ENCODE data around the gene WASL.
"Not testable (repeated sequence)": the region's sequence is repeated elsewhere in the genome, so short reads cannot be mapped to it uniquely, and the experiment has no call there.

WASL gene

GRCh38 chr7:123768493-123768892, 19.7 kb upstream of the WASL start:
- no peak for DNase-seq

GRCh38 chr7:123763191-123763661, 14.4 kb upstream of the WASL start:
- no peak for DNase-seq

- no peak for DNase-seq
Observed at GRCh38 chr7:123761729-123762128, 12.9 kb upstream of the WASL start.

GRCh38 chr7:123757095-123757494, 8.3 kb upstream of the WASL start:
- DNase-seq: no peak

GRCh38 chr7:123755338-123755737, 6.5 kb upstream of the WASL start:
- DNase-seq: no peak

GRCh38 chr7:123754271-123754871, 5.6 kb upstream of the WASL start:
- no peak for DNase-seq

DNA sequence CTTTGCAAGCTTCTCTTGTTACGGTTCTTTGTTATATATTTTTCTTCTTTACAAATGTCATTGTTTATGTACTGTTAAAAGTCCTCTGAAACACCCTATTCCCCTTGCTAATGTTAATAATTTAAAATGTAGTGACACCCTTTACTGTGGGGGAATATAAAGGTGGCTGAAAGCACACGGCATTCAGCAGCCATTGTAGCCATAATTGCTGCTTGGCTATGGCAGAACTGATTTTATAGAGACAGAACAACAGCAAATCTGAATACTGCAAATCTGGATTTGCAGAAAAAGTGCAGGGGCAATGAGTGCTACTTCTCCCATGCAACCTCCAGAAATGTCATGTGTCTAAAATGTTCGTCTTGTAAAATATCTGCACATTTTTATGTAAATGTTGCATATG, 3.7 kb upstream of the WASL start:
- DNase-seq: no peak

- DNase-seq: no peak
Observed at GRCh38 chr7:123751821-123752220, 3.0 kb upstream of the WASL start.

- DNase-seq: no peak
Observed at GRCh38 chr7:123750389-123751230, 1.8 kb upstream of the WASL start.

DNA sequence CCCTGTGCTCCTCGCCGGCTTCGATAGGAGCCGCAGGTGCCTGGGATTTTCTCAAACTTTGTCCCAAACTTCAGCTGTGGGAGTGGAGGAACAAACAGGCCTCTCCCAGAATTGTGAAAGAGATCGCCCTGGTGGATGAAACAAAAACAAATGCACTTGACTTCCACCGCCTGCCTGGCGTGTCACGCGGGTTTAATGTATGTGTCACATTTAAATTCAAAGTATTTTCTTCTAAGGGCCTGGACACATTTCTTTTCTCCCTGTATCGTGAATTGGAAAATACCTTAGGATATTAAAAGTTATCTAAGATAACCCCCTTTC, 694 bp upstream of the WASL start:
- DNase-seq: peak; percentile 72

GRCh38 chr7:123748171-123748733, 551 bp downstream of the WASL start:
- DNase-seq: peak; percentile 50

DNA sequence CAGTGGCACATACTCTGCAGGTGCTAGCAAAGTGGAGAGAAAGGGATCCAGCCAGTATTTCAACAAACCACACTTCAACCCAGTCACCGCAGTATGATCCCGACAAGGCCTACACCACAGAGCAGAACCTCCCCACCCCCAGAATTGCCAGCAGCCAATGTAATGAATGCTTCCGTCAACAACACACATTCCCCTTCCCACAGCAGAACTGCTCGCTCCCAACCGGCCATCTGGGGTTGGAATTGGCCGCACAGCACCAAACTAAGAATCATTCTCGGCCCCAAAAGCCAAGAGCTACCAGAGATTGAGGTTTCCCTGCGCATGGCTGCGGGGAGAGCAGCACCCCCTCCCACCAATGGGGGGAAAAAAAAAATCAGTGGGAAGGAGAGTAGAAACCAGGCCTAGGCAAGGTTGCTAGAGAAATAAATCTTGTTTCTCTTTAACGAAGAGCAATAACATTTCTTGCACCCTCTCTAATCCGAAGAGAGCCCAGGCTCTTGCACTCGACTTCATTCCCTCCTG, 1.1 kb downstream of the WASL start:
- peak; percentile 72 for DNase-seq

GRCh38 chr7:123746931-123747488, 1.8 kb downstream of the WASL start:
- DNase-seq: no peak

GRCh38 chr7:123746055-123746454, 2.7 kb downstream of the WASL start:
- no peak for DNase-seq

DNA sequence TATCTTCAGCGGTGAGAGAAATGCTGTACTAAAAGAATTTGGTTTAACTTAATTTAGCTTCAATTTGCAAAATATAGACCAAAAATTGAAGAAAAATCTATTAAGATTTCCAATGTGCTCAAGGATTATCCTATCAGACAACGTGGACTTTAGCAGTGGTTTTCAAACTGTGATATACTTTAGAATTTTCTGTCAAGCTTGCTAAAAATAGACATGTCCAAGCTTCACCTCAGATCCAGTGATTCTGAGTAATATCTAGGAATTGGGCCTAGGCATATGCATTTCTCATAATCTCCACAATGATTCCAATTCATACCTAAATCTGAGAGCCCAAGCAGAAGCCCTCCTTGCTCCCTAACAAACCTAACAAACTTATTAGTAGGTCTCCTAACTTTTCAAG, 3.4 kb downstream of the WASL start:
- no peak for DNase-seq

DNA sequence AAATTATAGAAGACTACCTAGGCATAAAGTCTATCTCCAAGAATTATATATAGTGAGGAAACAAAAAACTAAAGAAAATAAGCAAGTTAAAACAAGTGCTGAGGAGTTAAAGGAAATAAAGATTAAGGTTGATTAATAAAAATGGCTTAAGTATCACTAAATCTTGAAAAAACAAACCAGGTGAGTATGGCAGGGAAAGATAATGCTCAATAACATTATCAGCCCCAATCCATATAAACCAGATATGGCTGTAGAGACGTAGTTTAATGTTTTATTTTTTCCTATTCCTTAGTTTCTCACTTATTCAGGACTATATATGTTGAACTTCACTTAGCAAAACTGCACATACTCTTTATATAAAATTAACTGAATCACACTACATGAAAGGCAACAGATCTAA, 4.4 kb downstream of the WASL start:
- no peak for DNase-seq

- DNase-seq: no peak
Observed at GRCh38 chr7:123741940-123742339, 6.9 kb downstream of the WASL start.

GRCh38 chr7:123738808-123739207, 10.0 kb downstream of the WASL start:
- DNase-seq: no peak

- DNase-seq: no peak
Observed at GRCh38 chr7:123738356-123738755, 10.4 kb downstream of the WASL start.

- not testable (repeated sequence) for DNase-seq
Observed at GRCh38 chr7:123737168-123737674, 11.6 kb downstream of the WASL start.

- no peak for DNase-seq
Observed at GRCh38 chr7:123735539-123735938, 13.3 kb downstream of the WASL start.

DNA sequence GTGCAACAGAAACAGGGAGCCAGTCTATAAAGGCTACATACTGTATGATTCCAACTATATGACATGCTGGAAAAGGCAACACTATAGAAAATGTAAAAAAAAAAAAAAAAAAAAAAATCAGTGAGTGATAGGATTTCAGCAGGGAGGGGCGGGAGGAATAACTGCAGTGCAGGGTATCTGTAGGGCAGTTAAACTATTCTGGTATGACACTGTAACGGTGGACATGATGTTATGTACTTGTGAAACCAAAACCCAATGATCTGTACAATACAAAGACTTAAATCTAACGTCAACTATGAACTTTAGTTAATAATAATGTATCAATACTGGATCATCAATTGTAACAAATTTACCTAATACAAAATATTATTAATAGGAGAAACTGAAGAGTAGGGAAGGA, 14.3 kb downstream of the WASL start:
- DNase-seq: no peak

DNA sequence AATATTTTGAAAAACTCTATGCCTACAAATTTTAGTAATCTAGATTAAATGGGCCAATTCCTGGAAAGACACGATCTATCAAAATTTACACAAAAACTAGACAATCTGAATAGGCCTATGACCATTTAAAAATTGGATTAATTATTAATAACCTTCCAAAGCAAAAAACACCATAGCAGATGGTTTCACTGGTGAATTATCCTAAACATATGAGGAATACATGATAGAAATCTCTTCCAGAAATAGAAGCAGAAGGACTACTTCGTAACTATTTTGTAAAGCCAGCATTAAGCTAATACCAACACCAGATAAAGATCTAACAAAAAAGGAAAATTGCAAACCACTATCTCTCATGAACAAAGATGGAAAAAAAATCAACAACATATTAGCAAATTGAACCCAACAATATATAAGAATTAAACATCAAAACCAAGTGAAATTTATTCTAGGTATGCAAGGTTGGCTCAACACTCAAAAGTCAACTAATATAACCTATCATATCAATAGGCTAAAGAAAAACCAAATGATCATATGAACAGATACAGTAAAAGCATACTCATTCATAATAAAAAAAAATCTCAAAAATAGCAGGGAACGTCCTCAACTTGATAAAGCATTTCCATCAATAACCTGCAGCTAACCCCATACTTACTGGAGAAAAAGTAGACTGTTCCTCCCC, 16.3 kb downstream of the WASL start:
- no peak for DNase-seq

Measured in NCI-H146 (cell line).